GM18951 (cell line): Measurements from ENCODE around the gene RMC1.
"Not testable (repeated sequence)": the region's sequence is repeated elsewhere in the genome, so short reads cannot be mapped to it uniquely, and the experiment has no call there.

Experiments
- POLR2A ChIP-seq: IDR thresholded peaks from 4 replicates; pipeline ENCODE4 v1.6.1; 2011; ENCODE audit warnings: mild to moderate bottlenecking; ENCODE audit not compliant: insufficient read length, insufficient read depth; ENCODE audit errors: extremely low read depth
- in situ Hi-C: fragments of 300-500 bp; cut with MboI; formaldehyde crosslinking; loops from one replicate; pipeline ENCODE4 v1.12.0; 2022; ENCODE audit warnings: low sequenced_read_pairs, mixed read lengths, inconsistent platforms; ENCODE audit not compliant: unreplicated experiment

Gene RMC1

DNA sequence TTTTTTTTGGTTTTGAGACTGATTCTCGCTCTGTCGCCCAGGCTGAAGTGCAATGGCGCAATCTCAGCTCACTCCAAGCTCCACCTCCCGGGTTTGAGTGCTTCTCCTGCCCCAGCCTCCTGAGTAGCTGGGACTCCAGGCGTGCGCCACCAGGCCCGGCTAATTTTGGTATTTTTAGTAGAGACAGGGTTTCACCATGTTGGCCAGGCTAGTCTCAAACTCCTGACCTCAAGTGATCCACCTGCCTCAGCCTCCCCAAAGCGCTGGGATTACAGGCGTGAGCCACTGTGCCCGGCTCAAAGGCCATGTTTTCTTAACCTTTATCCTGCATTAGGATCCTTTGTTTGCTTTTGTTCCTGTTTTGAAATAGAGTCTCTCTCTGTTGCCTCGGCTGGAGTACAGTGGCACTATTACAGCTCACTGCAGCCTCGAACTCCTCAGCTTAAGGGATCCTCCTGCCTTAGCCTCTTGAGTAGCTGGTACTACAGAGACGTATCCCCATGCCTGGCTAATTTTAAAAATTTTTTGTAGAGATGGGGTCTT, 42.0 kb downstream of the RMC1 start:
- in situ Hi-C loops, result no loop called here

DNA sequence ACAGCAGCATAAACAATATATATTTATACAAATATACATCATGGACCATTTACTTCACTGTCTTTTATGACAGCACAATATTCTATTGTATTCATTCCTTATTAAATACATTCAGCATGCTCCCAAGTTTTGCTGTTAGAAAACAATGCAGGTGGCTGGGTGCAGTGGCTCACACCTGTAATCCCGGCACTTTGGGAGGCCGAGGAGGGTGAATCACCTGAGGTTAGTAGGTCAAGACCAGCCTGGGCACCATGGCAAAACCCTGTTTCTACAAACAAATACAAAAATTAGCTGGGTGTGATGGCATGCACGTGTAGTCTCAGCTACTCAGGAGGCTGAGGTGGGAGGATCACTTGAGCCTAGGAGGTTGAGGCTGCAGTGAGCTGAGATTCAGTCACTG, 44.0 kb downstream of the RMC1 start:
- TF ChIP-seq POLR2A, result no peak
- in situ Hi-C loops, result no loop called here

More for the DNA sequence above, 42.0 kb downstream of the RMC1 start:
- no peak for TF ChIP-seq POLR2A

DNA sequence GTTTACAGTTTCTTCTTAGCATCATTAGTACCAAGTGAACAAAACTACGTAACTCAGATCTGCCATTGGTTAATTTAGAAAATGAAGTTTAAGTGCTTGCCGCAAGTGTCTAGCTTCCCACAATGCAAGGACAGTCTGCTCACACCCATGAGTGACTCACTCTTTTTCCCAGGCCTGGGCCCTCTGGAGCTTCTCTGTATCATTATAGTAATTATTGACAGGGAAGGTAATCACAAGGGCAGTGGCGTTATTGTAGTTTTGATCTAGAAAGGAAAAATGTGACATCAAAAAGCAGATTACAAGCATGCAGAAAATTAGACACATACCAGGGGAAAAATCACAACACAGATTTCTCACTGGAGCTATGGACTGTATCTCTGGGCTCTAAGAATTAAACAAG, 44.5 kb downstream of the RMC1 start:
- in situ Hi-C loops, result no loop called here
- no peak for TF ChIP-seq POLR2A

DNA sequence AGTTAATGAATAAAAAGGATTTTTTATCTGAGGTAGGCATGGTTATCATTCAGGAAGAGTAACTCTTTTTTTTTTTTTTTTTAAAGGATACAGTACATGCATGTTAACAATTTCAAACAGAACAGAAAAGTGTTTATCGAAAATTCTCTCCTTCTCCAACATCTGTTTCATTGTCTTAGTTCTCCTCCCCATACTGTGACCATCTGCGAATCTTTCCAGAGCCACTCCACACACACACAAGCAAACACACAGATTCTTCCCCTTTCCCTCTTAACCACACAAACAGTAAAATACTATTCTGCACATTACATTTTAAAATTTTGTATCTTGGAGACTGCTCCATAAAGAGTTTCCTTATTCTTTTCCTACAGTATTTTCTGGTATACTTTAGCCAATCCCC, 45.0 kb downstream of the RMC1 start:
- TF ChIP-seq POLR2A, result no peak
- in situ Hi-C loops, result no loop called here

DNA sequence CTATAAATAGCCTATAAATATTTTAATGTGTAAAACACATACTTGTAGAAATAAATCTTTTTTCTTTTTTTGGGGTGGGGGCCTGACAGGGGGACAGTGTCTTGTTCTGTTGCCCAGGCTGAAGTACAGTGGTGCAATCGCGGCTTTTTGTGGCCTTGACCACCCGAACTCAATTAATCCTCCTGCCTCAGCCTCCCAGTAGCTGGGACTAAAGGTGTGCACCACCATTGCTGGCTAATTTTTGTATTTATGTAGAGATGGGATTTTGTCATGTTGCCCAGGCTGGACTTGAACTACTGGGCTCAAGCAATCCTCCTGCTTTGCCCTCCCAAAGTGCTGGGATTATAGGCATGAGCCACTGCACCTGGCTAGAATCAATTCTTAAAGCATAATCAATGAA, 45.4 kb downstream of the RMC1 start:
- in situ Hi-C loops, result no loop called here
- no peak for TF ChIP-seq POLR2A

DNA sequence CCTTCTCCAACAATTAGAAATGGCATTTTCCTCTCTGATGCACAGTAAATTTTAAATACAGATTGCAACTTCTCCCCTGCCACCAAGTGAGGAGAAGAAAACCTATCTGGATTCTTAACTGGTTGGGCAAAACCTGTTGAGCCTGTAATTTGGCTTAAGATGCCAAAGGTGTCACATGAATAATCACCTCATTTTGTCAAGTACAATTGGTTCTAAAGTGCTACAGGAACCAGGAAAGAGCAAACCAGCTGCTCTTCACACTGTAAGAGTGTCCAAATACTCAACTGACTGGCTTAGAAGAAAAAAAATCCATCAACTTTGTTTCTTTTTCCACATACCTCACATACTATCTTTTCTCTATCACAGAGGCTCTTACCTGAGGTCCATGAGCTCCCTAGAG, 47.6 kb downstream of the RMC1 start:
- in situ Hi-C loops, result no loop called here
- no peak for TF ChIP-seq POLR2A

DNA sequence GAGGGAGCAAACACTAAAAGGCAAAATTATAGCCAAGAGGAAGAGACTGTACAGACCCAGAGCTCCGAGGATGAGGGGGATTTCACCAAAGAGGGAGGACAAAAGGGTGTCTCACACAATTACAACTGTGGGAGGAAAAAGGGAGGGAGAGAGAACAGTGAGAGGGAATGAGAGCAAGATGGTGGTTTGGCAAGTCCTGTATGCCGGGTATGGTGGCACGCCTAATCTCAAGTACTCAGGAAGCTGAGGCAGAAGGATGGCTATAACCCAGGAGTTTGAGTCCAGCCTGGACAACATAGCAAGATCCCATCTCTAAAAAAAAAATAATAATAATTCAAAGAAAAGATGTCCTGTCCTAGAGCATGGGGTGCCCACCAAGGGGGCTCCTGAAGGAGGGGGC, 48.7 kb downstream of the RMC1 start:
- in situ Hi-C loops, result no loop called here
- TF ChIP-seq POLR2A, result no peak

DNA sequence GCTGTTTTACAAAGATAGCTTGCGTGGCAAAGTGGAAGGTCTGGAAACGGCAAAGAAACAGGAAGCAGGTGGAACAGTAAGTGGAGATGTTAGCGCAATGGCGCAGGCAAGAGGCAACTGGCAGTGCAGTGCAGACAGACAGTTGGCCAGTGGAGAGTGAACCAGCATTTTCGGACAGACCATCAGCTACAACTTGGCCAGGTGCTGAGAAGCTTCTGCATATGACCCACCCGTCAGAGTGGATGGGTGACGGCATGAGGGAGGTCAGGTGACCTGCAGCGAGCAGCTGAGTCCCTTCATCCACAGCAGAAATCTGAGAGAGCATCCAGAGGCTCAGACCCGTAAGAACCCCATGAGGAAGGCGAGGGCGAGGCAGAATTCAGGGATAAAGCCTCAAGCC, 49.2 kb downstream of the RMC1 start:
- in situ Hi-C loops, result no loop called here
- TF ChIP-seq POLR2A, result no peak

DNA sequence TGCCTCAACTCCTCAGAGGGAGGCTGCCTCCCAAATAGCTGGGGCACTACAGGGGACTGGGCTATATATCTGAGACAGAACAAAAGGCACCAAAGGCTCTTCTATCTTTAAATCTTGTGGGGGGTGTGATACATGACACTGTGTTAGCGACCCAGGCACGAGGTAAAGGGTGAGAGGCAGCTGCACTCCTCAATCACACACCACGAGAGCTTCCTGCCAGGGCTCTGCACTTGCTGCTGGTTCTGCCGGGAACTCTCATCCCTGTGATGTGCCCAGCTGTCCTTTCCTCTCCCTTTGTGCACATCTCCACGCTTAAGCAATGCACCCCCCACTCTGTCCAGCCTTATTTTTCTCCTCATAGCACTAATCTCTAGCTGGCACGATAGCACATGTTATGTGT, 50.6 kb downstream of the RMC1 start:
- no peak for TF ChIP-seq POLR2A
- in situ Hi-C loops, result no loop called here

DNA sequence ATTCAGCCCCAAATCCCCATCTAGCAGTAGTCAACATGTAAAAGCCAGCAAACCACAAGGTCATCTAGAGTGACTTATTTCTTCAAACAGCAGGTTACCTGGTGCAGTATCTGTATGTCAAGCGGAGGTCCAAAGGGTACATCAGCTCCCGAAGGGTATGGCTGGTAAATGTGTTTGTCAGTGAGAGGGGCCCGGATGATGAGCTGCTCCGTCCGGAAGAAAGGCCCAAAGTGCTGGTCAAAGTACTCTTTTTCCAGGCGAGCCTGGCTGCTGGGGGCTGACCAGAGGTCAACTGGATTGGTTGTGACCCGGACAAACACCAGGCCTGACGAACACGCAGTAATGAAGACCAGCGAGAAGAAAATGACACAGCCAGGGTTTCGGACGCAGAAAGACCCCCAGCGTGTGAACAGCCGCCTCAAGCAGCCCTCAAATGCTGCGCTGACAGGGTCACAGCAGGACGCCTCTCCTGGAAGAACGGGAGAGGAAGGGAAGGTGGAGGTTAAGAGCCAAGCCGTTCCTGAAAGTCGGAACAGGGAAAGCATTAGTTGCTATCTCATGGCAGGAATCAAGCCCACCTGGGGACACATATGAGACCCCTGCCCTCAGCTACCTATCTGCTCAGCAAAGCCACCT, 53.0 kb downstream of the RMC1 start:
- in situ Hi-C loops, result no loop called here
- TF ChIP-seq POLR2A, result no peak

DNA sequence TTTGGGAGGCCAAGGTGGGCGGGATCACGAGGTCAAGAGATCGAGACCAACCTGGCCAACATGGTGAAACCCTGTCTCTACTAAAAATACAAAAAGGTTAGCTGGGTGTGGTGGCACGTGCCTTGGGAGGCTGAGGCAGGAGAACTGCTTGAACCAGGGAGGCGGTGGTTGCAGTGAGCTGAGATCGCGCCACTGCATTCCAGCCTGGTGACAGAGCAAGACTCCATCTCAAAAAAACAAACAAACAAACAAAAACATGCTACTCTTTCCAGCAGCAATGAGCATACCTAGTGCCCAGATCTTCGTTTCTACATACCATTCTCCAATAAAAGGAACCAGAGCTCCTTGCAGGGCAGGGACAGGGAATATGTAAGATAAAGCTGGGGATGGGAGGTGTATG, 54.2 kb downstream of the RMC1 start:
- in situ Hi-C loops, result not testable (repeated sequence)

DNA sequence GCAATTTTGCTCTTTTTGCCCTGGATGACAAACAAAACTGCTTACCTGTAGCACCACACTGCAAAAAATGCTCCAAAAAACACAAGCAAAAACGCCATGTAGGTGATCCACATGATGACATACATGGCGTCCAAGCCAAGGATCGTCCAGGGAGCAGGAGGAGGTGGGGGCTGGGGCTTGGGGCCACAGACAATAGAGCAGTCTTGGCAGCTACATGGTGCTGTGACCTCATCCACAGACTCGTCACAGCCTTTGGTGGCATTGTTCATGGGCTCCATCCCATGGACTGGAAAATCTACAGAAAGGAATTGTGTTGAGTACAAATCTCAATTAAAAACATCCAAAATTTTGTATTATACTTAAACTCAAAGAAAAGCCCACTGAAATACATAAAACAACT, 56.9 kb downstream of the RMC1 start:
- TF ChIP-seq POLR2A, result no peak
- in situ Hi-C loops, result no loop called here

DNA sequence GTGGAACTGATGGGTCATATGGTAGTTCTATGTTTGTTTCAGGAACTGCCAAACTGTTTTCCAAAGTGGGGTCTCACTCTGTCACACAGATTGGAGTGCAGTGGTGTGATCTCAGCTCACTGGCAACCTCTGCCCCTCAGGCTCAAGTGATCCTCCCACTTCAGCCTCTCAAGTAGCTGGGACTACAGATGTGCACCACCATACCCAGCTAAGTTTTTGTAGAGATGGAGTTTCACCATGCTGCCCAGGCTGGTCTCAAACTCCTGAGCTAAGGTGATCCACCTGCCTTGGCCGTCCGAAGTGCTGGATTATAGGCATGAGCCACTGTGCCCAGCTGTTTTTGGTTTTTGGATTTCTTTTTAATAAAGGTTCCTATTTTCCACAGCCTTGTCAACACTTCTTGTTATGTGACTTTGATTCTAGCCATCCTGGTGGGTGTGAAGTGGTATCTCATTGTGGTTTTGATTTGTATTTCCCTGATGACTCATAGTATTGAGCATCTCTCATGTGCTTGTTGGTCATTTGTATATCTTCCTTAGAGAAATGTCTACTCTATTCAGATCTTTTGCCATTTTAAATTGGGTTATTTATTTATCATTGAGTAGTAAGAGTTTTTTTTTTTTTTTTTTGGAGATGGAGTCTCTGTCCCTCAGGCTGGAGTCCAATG, 60.2 kb downstream of the RMC1 start:
- in situ Hi-C loops, result no loop called here

DNA sequence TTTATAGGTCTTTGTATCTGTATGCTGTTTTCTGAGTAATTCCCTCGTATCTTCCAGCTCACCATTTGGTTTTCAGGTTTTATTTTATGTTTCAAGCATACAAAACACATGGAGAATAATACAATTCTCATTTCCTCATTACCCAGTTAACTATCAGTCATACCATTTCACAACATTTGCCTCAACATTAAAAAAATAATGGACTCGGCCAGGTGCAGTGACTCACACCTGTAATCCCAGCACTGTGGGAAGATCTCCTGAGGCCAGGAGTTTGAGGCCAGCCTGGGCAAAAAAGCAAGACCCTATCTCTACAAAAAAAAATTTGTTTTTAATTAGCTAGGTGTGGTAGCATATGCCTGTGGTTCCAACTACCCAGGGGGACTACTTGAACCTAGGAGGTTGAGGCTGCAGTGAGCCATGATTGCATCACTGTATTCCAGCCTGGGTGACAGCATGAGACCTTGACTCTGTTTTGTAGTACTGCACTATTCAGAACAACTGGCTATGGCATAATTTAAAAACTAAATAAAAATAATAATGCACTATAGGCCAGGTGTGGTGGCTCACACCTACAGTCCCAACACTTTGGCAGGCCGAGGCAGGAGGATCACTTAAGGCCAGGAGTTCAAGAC, 62.7 kb downstream of the RMC1 start:
- no peak for TF ChIP-seq POLR2A
- in situ Hi-C loops, result no loop called here

More for the DNA sequence above, 60.2 kb downstream of the RMC1 start:
- TF ChIP-seq POLR2A, result no peak
